ENCODE results near the gene OPA3.
"Not testable (repeated sequence)": the region's sequence is repeated elsewhere in the genome, so short reads cannot be mapped to it uniquely, and the experiment has no call there.

OPA3 gene

DNA sequence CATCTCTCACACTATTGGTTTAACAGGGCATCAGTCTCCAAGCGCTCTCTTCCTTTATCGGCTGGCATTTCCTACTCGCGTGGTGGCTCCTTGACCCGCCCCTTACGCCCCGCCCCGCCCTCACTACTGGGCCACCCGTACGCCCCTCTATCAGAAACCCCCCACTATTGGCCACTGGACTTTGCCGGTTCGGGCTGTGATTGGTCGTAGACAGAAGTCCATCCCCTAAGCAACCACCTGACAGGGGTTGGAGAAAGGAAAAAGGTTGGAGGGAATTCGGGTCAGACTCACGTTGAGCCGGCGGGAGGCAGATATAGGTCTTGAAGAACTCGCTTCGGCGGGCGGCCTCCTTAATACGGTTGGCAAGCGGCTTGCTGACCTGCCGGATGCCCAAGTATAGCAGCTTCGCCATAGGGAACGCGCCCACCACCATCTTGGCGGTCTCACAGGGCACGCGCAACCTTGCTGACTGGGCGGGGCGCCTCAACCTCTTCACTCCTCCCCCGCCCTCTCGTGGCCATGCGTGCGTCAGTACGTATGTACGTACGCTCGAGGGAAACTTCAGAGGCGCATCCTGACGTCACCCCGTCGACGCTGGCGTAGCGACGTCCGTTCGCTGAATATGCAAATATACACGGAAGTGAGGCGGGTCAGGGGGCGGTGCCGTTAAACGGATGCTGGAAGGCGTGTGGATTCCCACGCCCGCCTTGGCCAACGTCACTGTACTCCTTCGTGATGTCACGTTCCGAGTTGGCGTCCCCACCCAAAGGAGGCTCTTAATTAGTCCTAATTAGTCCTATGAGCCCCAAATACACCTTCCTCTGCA lies at the start of gene OPA3:
Gene OPA3 (minus strand): TSS at position 471 of the 826 bp plus-strand sequence. CDS start 38 bp downstream, at position 433.
- peak; percentile 100 for DNase-seq

GRCh38 chr19:45632468-45633196 lies 48.0 kb upstream of the OPA3 start:
- DNase-seq = peak; percentile 82

DNA sequence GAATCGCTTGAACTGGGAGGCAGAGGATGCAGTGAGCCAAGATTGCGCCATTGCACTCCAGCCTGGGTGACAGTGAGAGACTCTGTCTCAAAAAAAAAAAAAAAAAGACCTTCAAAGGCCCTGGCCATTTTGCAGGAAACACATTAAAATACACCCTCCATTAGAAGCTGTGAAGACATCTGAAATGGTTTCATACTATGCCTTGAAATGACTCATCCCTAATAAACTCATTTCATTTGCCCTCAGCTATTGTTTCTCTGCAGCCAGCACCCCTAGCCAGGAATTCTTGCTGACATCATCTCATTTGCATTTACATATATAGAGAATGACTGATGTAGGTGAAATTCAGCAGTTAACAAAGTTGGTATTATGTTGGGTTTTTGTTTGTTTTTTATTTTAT lies 45.9 kb upstream of the OPA3 start:
- no peak for DNase-seq

DNA sequence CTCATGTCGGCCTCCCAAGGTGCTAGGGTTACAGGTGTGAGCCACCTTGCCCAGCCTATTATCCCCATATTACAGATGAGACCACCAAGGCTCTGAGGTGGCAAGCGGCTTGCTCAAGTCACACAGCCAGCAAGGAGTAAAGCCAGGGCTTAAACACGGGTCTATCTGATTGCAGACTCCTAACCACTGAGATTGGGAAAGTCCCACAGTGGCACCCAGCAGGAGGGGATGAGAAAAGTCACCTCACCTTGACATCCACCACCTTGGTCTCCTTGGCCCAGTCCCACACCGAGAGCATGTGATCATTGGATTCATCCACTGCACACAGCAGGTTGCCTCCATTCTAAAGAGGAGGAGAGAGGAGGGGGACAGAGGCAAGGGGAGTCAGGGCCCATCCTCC lies 45.1 kb upstream of the OPA3 start:
- no peak for DNase-seq

DNA sequence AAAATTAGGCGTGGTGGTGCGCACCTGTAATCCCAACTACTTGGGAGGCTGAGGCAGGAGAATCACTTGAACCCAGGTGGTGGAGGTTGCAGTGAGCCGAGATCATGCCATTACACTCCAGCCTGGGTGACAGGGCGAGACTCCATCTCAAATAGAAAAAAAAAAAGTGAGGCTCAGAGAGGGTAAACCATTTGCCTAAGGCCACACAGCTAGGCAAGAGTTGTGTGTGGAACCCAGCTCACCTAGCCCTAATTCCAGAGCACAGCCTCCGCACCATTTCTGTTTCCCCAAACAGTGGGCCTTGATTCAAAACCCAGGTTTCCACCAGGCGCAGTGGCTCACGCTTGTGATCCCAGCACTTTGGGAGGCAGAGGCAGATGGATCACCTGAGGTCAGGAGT lies 43.6 kb upstream of the OPA3 start:
- DNase-seq = not testable (repeated sequence)

DNA sequence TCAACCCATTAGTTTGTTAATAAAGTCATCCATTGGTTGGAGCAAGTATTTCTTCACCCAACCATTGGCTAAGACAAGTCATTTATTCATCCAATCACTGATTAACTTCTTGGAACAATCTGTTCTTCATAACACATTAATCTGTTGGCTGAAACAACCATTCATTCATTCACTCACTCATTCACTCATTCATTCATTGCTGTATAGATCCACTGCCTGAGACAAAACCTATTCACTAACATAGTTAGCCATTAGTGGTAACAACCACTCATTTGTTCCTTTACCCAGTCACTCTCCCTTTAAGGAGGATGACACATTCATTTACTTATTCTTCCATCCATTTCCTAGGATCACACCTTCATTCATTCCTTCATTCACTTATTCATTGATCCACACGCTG lies 39.4 kb upstream of the OPA3 start:
- DNase-seq = no peak

- no peak for DNase-seq
Observed at GRCh38 chr19:45621976-45622503, 37.4 kb upstream of the OPA3 start.

DNA sequence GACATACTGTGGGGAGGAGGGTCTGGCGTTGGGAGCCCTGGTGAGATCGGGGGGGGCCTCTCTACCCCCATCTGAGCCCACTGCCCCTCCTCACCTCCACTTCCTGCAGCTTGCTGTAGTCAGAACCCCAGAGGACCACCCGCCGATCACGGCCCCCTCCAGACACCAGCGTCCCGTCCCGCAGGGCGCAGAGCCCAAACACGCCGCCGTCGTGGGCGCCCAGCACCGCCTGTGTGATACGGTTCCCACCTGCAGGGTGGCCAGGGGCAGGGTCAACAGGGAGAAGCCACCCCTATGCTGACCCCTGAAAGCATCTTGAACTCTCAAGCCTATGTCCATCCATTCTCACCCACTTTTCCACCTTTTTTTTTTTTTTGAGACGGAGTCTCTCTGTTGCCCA lies 36.8 kb upstream of the OPA3 start:
- DNase-seq = no peak

GRCh38 chr19:45616704-45617017 lies 32.1 kb upstream of the OPA3 start:
- no peak for DNase-seq

DNA sequence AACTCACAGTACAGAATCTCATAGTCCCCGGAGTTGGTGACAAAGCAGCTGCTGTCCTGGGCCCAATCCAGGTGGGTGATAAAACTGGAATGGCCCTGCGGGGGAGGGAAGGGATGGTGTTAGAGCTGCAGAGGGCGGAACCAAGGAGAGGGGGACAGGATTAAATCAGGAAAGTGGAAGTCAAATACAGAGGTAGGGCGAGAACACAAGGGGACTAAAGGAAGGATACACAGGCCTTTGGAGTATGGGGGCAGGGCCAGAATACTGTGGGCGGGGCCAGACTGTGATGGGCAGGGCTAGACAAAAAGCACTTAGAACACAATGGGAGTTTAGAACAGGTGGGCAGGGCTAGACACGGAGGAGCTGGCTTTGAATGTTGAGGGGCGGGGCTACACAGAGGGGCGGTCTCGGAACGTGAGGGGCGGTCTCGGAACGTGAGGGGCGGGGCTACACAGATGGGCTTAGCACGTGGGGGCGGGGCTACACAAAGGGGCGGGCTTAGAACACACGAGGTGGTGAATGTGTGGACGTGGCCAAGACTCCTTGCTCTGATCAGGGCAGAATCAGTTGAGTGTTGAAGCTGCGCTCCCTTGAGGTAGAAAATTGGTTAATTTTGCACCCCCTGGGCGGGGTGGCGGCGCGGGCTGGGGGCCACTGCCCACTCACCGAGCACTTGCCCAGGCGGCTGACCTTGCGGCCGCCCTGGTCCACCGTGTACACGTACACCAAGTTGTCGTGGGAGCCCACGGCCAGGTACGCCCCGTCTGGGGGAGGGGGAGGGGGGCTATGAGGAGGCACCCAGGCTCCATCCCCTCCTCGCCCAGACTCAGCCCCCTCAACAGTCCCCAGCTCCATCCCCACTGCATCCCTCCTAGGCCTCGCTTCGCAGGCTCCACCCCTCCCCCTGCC lies 31.4 kb upstream of the OPA3 start:
- peak; percentile 99 for DNase-seq

- not testable (repeated sequence) for DNase-seq
Observed at GRCh38 chr19:45615056-45615455, 30.5 kb upstream of the OPA3 start.

DNA sequence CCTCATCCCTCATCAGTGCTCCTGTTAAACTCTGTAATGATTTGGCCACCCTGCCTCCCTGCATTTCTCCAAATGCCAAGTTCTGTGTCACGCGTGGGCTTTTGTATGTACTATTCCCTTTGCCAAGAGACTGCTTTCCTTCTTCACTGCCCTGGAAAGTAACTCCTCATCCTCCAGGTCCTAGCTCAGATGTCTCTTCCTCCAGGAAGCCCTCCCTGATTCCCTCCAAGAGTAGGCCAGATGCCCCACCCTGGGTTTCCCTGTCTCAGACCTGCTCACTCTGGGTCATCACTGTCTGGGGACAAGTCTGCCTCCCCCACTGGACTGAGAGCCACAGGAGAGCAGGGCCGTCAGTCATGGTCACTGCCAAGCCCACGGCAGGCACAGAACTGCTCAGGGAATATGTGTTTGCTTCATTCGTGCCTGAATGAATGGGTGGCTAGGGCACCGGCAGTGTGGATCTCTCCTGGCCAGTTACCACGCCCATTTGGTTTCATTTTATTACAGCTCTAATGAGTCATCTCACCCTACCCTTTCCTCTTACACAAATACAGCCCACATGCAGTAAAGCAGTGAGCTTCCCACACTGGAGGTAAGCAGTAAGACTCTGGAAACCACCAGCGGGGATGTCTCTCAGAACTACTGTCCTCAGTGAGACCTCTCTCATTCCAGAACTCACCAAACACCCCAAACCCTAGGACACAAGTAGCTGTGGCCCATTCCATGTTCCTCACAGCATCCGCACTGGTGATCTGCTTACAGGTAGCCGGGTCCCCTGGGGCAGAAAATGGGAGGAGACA lies 29.5 kb upstream of the OPA3 start:
- DNase-seq = no peak

GRCh38 chr19:45608948-45609347 lies 24.3 kb upstream of the OPA3 start:
- no peak for DNase-seq

DNA sequence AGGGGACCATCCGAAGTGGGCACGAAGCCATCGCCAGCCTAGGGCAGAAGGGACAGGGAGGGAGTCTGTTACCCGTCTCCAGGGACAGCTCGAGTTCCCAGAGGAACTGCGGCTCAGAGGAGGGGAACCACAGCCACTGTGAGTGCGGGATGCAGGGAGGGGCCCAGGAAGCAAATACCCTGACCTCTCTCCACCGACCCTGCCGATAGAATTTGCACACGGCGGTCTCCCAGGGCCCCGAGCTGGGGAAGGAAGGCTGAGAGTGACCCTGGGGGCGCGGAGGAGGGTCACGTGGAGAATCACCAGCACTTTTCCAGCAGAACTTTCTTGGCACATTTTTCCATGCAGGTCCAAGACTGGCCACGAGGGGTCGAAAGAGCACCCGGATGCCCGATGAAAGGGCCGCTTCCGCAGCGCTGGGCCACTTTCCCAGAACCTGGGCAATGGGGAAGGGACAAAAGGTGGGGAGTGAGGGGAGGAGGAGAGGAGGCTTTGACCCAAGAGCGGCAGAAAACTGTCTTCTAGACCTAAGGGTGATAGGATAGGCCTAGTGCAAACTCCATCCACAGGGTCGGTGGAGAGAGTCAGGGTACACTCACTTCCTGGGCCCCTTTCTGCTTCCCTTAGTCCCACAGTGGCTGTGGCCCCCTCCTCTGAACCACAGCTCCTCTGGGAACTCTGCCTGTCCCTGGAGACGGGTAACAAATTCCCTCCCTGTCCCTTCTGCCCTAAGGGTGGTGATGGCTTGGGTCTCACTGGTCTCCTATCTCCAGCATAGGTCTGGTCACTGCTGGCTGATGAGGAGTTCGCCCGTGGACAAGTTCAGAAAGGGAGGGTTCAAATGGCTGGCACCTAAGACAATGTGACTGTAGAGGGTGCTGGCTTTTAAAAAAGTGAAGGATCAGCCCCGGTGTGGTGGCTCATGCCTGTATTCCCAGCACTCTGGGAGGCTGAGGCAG lies 22.7 kb upstream of the OPA3 start:
- peak; percentile 85 for DNase-seq

- peak; percentile 63 for DNase-seq
Observed at GRCh38 chr19:45601524-45602374, 17.1 kb upstream of the OPA3 start, which contains the start of gene GPR4. Gene GPR4, minus strand, starts transcription at chr19:45602212. Its CDS starts 10,346 bp downstream, at chr19:45591866.

DNA sequence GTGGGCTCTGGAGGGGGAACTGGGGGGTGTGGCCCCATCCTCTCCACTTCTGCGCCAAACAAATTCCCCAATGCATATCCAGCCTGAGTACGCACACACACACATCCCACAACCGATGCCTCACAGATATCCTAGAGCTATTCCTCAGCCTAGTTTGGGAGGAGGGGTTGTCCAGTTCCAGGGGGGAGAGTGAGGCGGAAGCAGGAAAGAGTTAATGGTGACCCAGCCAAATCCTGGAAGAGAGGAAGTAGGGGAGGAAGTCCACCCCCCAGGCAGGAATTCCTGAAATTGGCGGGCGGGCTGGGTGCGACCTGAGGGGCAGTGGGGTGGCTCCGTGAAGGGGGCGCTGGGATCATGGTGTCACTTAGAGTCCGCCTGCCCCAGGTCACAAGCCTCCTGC lies 16.5 kb upstream of the OPA3 start:
- DNase-seq = no peak

- DNase-seq = no peak
Observed at GRCh38 chr19:45600340-45600885, 15.8 kb upstream of the OPA3 start.

GRCh38 chr19:45599286-45599685 lies 14.7 kb upstream of the OPA3 start:
- DNase-seq = peak; percentile 61

DNA sequence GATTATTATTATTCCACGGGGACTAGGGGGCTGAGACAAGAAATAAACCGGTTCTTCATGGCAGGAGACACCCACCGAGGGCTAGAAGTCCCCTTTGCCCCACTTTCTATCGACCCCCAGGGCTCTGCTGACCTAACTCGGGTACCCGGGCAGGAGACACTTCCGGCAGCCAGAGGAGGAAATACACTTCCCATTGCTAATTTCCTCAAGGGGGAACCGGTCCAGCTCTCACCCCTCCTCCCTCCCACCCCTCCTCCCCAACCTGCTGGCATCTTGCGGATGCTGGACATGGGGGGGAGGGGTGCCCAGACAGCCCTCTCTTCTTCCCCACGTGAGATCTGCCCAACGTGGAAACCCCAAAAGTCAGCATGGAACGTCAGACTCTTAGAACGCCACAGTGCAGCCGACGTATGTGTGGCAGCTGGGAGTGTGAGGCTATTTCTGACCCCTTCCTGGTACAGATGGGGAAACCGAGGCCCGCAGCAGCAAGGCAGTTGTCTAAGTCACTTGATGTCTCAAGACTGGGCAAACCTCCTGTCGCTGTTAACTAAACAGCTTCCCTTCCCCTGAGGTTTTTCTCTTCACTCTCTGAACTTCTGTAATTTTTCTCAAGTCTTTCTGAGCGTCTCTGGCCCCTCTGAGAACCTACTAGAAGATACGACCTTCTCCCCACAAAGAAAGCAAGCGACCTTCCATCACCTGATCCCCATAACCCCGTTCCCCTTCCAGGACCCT lies 13.8 kb upstream of the OPA3 start:
- DNase-seq = peak; percentile 34

All from NCI-H82 (cell line).